ENCODE results near the gene CAMTA1. TPM values are rescaled to one million over a fixed set of nuclear protein-coding genes. Genes with fewer than 3 reads are reported as not detected.

The CAMTA1 gene
- total RNA-seq, 1 donor from 2014 or later = 160 TPM

- TF ChIP-seq CTCF (IDR thresholded peaks at IDR 0.05; ENCODE audit: borderline replicate concordance) = no peak
- H3K27me3 ChIP-seq (ENCODE audit: low read depth) = no peaks in the 10 kb centered on the region
- no peaks in the 10 kb centered on the region for H3K36me3 ChIP-seq
- H3K4me3 ChIP-seq = no peak overlapping the region
- no peaks in the 10 kb centered on the region for H3K9me3 ChIP-seq (replicated peaks)
- DNase-seq = no peak
- H3K27ac ChIP-seq (replicated peaks) = no peak overlapping the region
- intact Hi-C loops (cut with micrococcal nuclease) = no loop called here
- H3K4me1 ChIP-seq = peaks cover 35% of the 10 kb centered on the region
Measured at GRCh38 chr1:7611421-7612010, 826.3 kb downstream of the CAMTA1 start.

GRCh38 chr1:7613106-7613850 lies 828.0 kb downstream of the CAMTA1 start:
- no peaks in the 10 kb centered on the region for H3K27me3 ChIP-seq (ENCODE audit: low read depth)
- H3K4me1 ChIP-seq = peaks cover 50% of the 10 kb centered on the region
- TF ChIP-seq CTCF (IDR thresholded peaks at IDR 0.05; ENCODE audit: borderline replicate concordance) = no peak
- no peak overlapping the region for H3K4me3 ChIP-seq
- H3K27ac ChIP-seq (replicated peaks) = peak overlapping the region; percentile 84
- H3K9me3 ChIP-seq (replicated peaks) = no peaks in the 10 kb centered on the region
- intact Hi-C loops (cut with micrococcal nuclease) = no loop called here
- peak; percentile 31 for DNase-seq
- H3K36me3 ChIP-seq = no peaks in the 10 kb centered on the region

GRCh38 chr1:7613851-7614205 lies 828.6 kb downstream of the CAMTA1 start:
- no peaks in the 10 kb centered on the region for H3K27me3 ChIP-seq (ENCODE audit: low read depth)
- H3K36me3 ChIP-seq = no peaks in the 10 kb centered on the region
- DNase-seq = no peak
- H3K9me3 ChIP-seq (replicated peaks) = no peaks in the 10 kb centered on the region
- no peak for TF ChIP-seq CTCF (IDR thresholded peaks at IDR 0.05; ENCODE audit: borderline replicate concordance)
- intact Hi-C loops (cut with micrococcal nuclease) = no loop called here
- peak overlapping the region; percentile 84 for H3K27ac ChIP-seq (replicated peaks)
- H3K4me3 ChIP-seq = no peak overlapping the region
- H3K4me1 ChIP-seq = peaks cover 50% of the 10 kb centered on the region

GRCh38 chr1:7614576-7615074 lies 829.4 kb downstream of the CAMTA1 start:
- H3K9me3 ChIP-seq (replicated peaks) = no peaks in the 10 kb centered on the region
- TF ChIP-seq CTCF (IDR thresholded peaks at IDR 0.05; ENCODE audit: borderline replicate concordance) = no peak
- intact Hi-C loops (cut with micrococcal nuclease) = no loop called here
- no peak overlapping the region for H3K4me3 ChIP-seq
- H3K4me1 ChIP-seq = peaks cover 50% of the 10 kb centered on the region
- no peak for DNase-seq
- H3K36me3 ChIP-seq = no peaks in the 10 kb centered on the region
- H3K27ac ChIP-seq (replicated peaks) = peak overlapping the region; percentile 84
- no peaks in the 10 kb centered on the region for H3K27me3 ChIP-seq (ENCODE audit: low read depth)

GRCh38 chr1:7615138-7615537 lies 829.9 kb downstream of the CAMTA1 start:
- Histone ChIP-seq H3K27me3 (ENCODE audit: low read depth) (no peaks in the 10 kb centered on the region), H3K9me3 (replicated peaks) (no peaks in the 10 kb centered on the region), H3K4me1 (peaks cover 50% of the 10 kb centered on the region), H3K4me3 (no peak overlapping the region), H3K36me3 (no peaks in the 10 kb centered on the region), H3K27ac (replicated peaks) (peak overlapping the region; percentile 84)
- no peak for TF ChIP-seq CTCF (IDR thresholded peaks at IDR 0.05; ENCODE audit: borderline replicate concordance)
- no peak for DNase-seq
- intact Hi-C loops (cut with micrococcal nuclease) = no loop called here

All from left ventricle myocardium inferior (tissue), 1 donor.